ENCODE data around the gene RXRA. TPM values are rescaled to one million over a fixed set of nuclear protein-coding genes. Genes with fewer than 3 reads are reported as not detected.

Gene RXRA
- total and polyA plus RNA-seq, 2 of the 13 experiments (the other 11 are each of a cell fraction or from before 2014, with no cell fraction given) = 18.9 to 29.2 TPM

- TF ChIP-seq NFAT5 (CRISPR knock-in tag; IDR thresholded peaks at IDR 0.05) (no peak), IRF1 (CRISPR knock-in tag; IDR thresholded peaks at IDR 0.05; ENCODE audit: low read depth) (no peak), SOX13 (IDR thresholded peaks at IDR 0.05) (no peak), SOX13 (CRISPR knock-in tag; conservative IDR thresholded peaks at IDR 0.05 in 1 of 2, IDR thresholded peaks at IDR 0.05 in 1 of 2) (peak in 1 of 2 experiments; percentile 34; a peak in 1 of 4 replicates), MYPOP (CRISPR knock-in tag; IDR thresholded peaks at IDR 0.05) (no peak), BRF2 (CRISPR knock-in tag; IDR thresholded peaks at IDR 0.05) (0 out of 2 replicates have a peak, but pooled peaks have one; percentile 36), ZBTB49 (CRISPR knock-in tag; IDR thresholded peaks at IDR 0.05; ENCODE audit: borderline replicate concordance) (no peak), FOXM1 (CRISPR knock-in tag; IDR thresholded peaks at IDR 0.05) (no peak)
Measured at GRCh38 chr9:134369416-134370212, 43.4 kb downstream of the RXRA start (continued).
